T-helper 2 cell treated with Interferon-gamma antibody and Interleukin-4, amounts not matched to agents 100 ng/mL and 5 ng/mL, for 36 hours (primary cell): ENCODE measurements around the gene NOD1. TPM values are rescaled to one million over a fixed set of nuclear protein-coding genes. Genes with fewer than 3 reads are reported as not detected.

Experiments
- intact Hi-C: fragments of 100-400 bp; cut with micrococcal nuclease; formaldehyde crosslinking; loops from one replicate; pipeline ENCODE4 v1.15.1; 2023
- total RNA-seq: library from RNA; stranded (reverse); gene quantifications from 2 replicates; pipeline ENCODE4 v1.2.3, GENCODE V29; 2022

NOD1 gene
- total RNA-seq, 1 donor from 2014 or later: 22.1 TPM

GRCh38 chr7:30472081-30472783 lies 6.4 kb downstream of the NOD1 start:
- intact Hi-C loops: no loop called here

- intact Hi-C loops: no loop called here
These were observed 7.4 kb downstream of the NOD1 start for GRCh38 chr7:30471205-30471604.

GRCh38 chr7:30470771-30471170 lies 7.8 kb downstream of the NOD1 start:
- intact Hi-C loops: no loop called here

- intact Hi-C loops: no loop called here
These were observed 8.3 kb downstream of the NOD1 start for GRCh38 chr7:30470163-30470770.

GRCh38 chr7:30469303-30469702 lies 9.3 kb downstream of the NOD1 start:
- intact Hi-C loops: no loop called here

GRCh38 chr7:30468791-30469190 lies 9.8 kb downstream of the NOD1 start:
- intact Hi-C loops: no loop called here

GRCh38 chr7:30468041-30468440 lies 10.5 kb downstream of the NOD1 start:
- intact Hi-C loops: no loop called here

- intact Hi-C loops: no loop called here
These were observed 11.3 kb downstream of the NOD1 start for GRCh38 chr7:30467271-30467670.

- intact Hi-C loops: no loop called here
These were observed 12.3 kb downstream of the NOD1 start for GRCh38 chr7:30466266-30466665.

GRCh38 chr7:30465811-30466180 lies 12.8 kb downstream of the NOD1 start:
- intact Hi-C loops: no loop called here

- intact Hi-C loops: no loop called here
These were observed 13.4 kb downstream of the NOD1 start for GRCh38 chr7:30465046-30465810.

GRCh38 chr7:30464231-30464671 lies 14.3 kb downstream of the NOD1 start:
- intact Hi-C loops: no loop called here

- intact Hi-C loops: no loop called here
These were observed 15.0 kb downstream of the NOD1 start for GRCh38 chr7:30463405-30464145.

- intact Hi-C loops: no loop called here
These were observed 16.4 kb downstream of the NOD1 start for GRCh38 chr7:30462179-30462578.

- intact Hi-C loops: no loop called here
These were observed 18.3 kb downstream of the NOD1 start for GRCh38 chr7:30460246-30460633.

GRCh38 chr7:30459591-30460245 lies 18.9 kb downstream of the NOD1 start:
- intact Hi-C loops: no loop called here

GRCh38 chr7:30458311-30458710 lies 20.3 kb downstream of the NOD1 start:
- intact Hi-C loops: no loop called here

GRCh38 chr7:30453921-30454320 lies 24.7 kb downstream of the NOD1 start:
- intact Hi-C loops: no loop called here

- intact Hi-C loops: no loop called here
These were observed 25.6 kb downstream of the NOD1 start for GRCh38 chr7:30453016-30453415.

GRCh38 chr7:30452280-30452930 lies 26.2 kb downstream of the NOD1 start:
- intact Hi-C loops: no loop called here
